Activated naive CD4-positive, alpha-beta T cell treated with anti-CD3 and anti-CD28 coated beads, Interleukin-2, amount 50 U/mL, for 16 hours (primary cell): ENCODE data around the gene ZNF248.
"Not testable (repeated sequence)": the region's sequence is repeated elsewhere in the genome, so short reads cannot be mapped to it uniquely, and the experiment has no call there.

ENCODE experiments used
- DNase-seq: peaks from one replicate; pipeline ENCODE4 v3.0.0-alpha.2; 2020

The ZNF248 gene

GRCh38 chr10:37738241-37738640 lies 119.2 kb downstream of the ZNF248 start:
- DNase-seq = not testable (repeated sequence)

GRCh38 chr10:37737336-37737735 lies 120.1 kb downstream of the ZNF248 start:
- no peak for DNase-seq

GRCh38 chr10:37736120-37736519 lies 121.3 kb downstream of the ZNF248 start:
- no peak for DNase-seq

GRCh38 chr10:37734971-37735370 lies 122.4 kb downstream of the ZNF248 start:
- no peak for DNase-seq
